HG03442 (cell line): Measurements from ENCODE around the gene FBXW8.

Experiments used
- ATAC-seq: cut with Tn5 transposase; IDR thresholded peaks from one replicate; pipeline ENCODE4 v1.9.1; 2021; ENCODE audit warnings: mild to moderate bottlenecking, moderate library complexity; ENCODE audit not compliant: unreplicated experiment

FBXW8 gene

GRCh38 chr12:116922194-116922897 lies 11.6 kb downstream of the FBXW8 start:
- ATAC-seq = peak; percentile 71

GRCh38 chr12:116924558-116925453 lies 14.1 kb downstream of the FBXW8 start:
- ATAC-seq = peak; percentile 66

- ATAC-seq = no peak
Observed at GRCh38 chr12:116926283-116927243, 15.8 kb downstream of the FBXW8 start.

GRCh38 chr12:116927244-116927940 lies 16.6 kb downstream of the FBXW8 start:
- ATAC-seq = no peak

DNA sequence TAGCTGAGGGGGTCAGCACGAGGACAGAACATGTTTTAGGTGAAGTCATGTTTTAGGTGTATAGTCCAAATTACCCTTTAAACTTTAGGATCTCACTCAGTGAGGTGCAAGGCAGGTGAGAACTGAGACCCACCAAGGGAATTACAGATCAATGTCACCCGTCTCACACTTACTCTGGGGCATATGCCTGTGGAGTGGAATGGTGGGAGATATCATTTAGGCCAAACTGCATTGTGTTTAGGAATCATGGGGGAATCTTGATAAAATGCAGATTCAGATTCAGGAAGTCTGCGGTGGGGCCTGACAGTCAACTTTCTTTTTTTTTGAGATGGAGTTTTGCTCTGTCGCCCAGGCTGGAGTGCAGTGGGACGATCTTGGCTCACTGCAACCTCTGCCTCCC lies 17.8 kb downstream of the FBXW8 start:
- ATAC-seq = no peak

DNA sequence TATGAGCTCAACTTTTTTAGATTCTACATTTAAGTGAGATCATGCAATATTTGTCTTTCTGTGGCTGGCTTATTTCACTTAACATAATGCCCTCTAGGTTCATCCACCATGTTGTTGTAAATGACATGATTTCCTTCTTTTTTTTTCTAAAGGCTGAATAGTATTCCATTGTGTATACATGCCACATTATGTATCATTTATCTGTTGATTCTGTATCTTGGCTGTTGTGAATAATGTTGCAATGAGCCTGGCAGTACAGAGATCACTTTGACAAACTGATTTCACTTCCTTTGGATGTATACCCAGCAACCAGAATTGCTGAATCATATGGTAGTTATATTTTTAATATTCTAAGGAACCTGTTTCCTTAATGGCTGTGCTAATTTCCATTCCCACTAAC lies 19.1 kb downstream of the FBXW8 start:
- no peak for ATAC-seq

DNA sequence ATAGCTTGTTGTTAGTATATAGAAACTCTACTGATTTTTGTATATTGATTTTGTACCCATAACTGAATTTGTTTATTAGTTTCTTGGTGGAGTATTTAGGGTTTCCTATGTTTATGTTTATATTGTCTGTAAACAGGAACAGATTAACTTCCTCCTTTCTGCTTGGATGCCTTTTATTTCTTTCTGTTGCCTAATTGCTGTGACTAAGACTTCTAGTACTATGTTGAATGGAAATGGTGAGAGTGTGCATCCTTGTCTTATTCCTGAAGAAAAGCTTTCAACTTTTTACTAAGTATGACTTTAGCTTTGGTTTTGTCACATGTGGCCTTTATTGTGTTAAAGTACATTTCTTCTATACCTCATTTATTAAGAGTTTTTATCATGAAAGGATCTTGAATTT lies 20.9 kb downstream of the FBXW8 start:
- no peak for ATAC-seq

- ATAC-seq = no peak
Observed at GRCh38 chr12:116933091-116933490, 22.3 kb downstream of the FBXW8 start.

DNA sequence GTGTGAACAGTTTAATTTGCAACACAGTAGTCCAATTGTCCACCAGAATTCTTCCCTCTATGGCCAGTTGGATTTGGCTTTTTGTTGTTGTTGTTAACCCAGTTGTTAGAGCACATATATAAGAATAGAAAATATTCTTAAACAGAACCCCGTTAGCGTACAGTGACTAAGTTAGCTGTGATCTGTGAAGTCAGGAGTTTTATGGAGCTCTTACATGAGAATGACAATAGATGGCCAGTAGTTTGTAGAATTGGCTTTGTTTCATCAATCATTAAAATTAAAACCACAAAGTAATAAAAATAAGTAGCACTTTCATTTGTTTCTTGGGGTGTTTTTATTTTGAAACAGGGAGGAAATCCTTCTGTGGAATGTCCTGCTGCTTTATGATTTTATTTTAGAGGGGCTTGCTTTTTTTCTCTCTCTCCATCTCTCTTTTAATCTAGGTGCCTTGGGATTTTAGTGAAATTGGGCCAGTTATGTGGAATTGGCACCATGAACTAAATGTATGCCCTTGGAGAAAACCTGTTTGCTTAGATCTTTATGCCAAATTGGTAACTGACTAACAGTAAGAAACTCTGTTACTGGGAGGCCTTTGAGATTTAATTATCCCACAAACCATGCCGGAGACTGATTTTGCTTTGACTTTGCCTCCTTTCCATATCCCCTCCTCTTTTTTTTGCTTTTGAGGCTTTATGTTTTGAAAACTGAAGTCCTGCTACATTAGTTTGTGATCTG lies 22.9 kb downstream of the FBXW8 start:
- no peak for ATAC-seq

- ATAC-seq = no peak
Observed at GRCh38 chr12:116934908-116935705, 24.4 kb downstream of the FBXW8 start.

DNA sequence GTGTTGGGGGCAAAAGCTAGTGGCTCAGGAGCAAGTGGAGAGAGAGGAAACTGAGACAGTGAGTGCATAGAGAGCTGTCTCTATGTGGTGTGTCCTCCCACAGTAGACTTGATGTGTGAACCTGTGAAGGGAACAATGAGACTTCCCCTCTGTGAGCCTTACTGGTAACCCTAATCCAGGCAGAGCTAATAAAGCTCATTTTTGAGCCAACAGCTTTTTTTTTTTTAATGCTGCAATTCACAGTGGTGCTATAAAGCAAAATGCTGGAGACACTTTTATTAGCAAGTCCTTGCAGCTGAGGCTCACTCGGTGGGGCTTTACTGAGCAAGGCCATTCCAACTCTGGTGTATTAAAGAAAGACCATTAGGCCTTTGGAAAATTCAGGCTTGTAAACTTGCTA lies 26.9 kb downstream of the FBXW8 start:
- no peak for ATAC-seq

DNA sequence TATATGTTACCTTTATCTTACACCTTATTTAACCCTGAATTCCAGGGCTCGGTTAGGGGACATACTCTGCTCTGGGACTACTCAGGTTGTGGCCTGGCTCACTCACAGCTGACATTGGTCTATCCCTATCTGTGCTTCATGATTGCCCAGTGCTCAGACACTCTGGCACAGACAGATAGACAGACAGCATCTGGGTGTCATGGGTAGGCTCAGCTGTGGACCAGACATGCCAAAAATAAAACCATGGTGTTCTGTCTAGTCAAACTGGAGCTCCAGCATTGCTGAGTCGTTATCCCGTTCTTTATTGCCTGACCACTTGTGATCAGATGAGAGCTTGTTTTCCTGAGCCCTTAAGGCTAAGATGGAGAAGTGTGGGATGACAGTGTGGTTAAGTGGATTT lies 29.0 kb downstream of the FBXW8 start:
- ATAC-seq = no peak

GRCh38 chr12:116941188-116941587 lies 30.4 kb downstream of the FBXW8 start:
- ATAC-seq = no peak

DNA sequence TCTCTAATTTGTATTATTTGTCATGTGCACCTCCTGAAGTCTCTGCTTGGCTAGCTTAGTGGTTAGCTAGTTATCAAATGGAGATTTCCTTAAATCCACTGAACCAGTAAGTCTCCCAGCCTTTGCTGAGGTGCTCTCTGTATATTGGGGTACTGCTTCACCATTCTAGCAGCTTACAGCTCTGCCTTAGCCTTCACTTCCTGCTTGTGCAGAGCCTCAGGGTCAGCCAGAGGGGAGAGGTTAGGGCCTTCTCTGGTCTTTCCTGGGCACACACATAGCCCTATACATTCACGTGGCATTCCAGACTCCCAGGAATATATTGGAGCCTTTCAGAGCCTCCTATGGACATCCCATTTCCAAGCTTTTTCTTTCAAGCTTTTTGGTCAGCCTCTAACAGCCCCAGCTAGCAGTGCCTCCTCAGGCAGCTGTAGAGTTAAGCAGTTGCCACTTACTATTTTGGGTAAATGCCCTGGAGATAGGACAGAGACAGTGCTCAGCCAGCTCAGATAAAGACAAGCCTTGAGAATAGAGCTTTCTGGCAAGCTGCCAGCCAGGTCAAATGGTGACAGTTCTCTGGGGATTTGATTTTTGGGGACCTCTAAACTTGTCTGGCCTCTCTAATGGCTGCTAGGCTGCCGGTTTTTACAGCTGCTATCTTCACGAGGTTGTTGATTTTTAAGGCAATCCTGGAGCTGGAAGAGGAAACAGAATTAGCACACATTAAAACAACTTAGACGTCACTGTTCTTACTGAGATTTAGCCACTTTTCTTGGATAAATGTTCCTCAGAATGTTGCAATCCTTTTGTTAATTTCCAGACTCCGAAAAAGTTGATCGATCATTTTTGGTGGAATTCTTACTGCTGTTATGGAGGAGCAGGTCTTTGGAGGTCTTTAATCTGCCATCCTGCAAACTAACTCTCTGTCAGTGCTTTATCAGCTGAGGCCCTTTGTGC lies 32.9 kb downstream of the FBXW8 start:
- no peak for ATAC-seq

- no peak for ATAC-seq
Observed at GRCh38 chr12:116945886-116946550, 35.3 kb downstream of the FBXW8 start.

GRCh38 chr12:116948298-116948697 lies 37.5 kb downstream of the FBXW8 start:
- ATAC-seq = no peak

DNA sequence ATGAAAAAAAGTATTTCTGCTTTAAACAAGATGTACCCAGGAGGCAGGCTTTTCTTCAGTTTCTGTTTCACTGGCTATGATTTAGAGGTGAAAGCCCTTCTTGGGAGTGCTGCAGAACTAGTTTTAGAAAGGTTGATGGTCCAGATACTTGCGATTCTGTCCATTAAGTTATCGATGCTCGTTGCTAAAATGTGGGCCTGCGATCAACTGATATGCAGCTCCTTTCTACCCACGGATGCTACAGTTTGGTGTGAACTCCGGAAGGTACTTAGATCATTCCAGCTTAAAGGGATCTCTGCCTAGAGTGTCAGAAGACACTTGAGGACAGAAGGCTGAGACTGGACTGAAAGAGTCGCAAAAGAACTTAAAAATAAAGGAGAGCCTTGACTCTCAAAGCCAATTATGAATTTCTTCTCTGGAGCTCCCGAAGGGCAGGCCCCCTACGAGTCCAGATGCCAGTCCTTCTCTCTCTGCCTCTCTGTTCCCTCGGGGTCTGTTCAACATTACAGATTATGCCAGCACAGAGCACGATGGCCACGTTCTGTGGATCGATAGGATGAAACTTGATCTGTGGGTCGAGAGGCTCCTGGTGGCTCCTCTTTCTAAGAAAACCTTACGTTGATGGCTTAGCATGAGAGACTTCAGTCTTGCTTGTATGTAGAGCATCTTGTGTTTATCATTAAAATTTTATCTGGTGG lies 40.0 kb downstream of the FBXW8 start:
- no peak for ATAC-seq
